Endodermal cell (in vitro differentiated cells): ENCODE measurements around the gene THNSL1. TPM values are rescaled to one million over a fixed set of nuclear protein-coding genes. Genes with fewer than 3 reads are reported as not detected.

Experiments used
- DNase-seq: peaks from one replicate; pipeline ENCODE4 v3.0.0-alpha.2; 2017
- H3K27ac ChIP-seq: 2 replicates; pipeline ENCODE4 v1.5.1; 2013; ENCODE audit warnings: mild to moderate bottlenecking, low read depth, low read length, moderate library complexity
- H3K27me3 ChIP-seq: 2 replicates; pipeline ENCODE4 v1.6.1; 2013; ENCODE audit warnings: mild to moderate bottlenecking, low read length, moderate library complexity; ENCODE audit not compliant: insufficient read depth, control insufficient read depth, poor library complexity, severe bottlenecking
- H3K36me3 ChIP-seq: 2 replicates; pipeline ENCODE4 v1.7.0; 2013; ENCODE audit warnings: mild to moderate bottlenecking, low read length, moderate library complexity; ENCODE audit not compliant: control insufficient read depth, insufficient read depth
- H3K4me1 ChIP-seq: one replicate; pipeline ENCODE4 v1.7.0; 2013; ENCODE audit warnings: low read length; ENCODE audit not compliant: control insufficient read depth, insufficient read depth
- H3K4me3 ChIP-seq: 2 replicates; pipeline ENCODE4 v1.5.1; 2013; ENCODE audit warnings: mild to moderate bottlenecking, low read length, moderate library complexity
- H3K9ac ChIP-seq: 2 replicates; pipeline ENCODE4 v1.6.1; 2013; ENCODE audit warnings: mild to moderate bottlenecking, low read length, moderate library complexity; ENCODE audit not compliant: poor library complexity, severe bottlenecking; ENCODE audit errors: extremely low read depth
- H3K9me3 ChIP-seq: 2 replicates; pipeline ENCODE4 v1.6.1; 2013; ENCODE audit warnings: mild to moderate bottlenecking, low read length, moderate library complexity; ENCODE audit not compliant: control insufficient read depth
- H3K27ac Mint-ChIP-seq: 2 replicates; pipeline ENCODE4 v1.8.0; 2020; ENCODE audit warnings: mixed read lengths
- H3K27me3 Mint-ChIP-seq: 2 replicates; pipeline ENCODE4 v1.8.0; 2021; ENCODE audit warnings: mild to moderate bottlenecking, mixed read lengths; ENCODE audit not compliant: insufficient read depth
- H3K36me3 Mint-ChIP-seq: 2 replicates; pipeline ENCODE4 v1.8.0; 2020; ENCODE audit warnings: low read depth, mixed read lengths
- H3K4me1 Mint-ChIP-seq: 2 replicates; pipeline ENCODE4 v1.8.0; 2020; ENCODE audit warnings: mixed read lengths
- H3K4me3 Mint-ChIP-seq: 2 replicates; pipeline ENCODE4 v1.8.0; 2020; ENCODE audit warnings: mild to moderate bottlenecking, moderate library complexity, mixed read lengths
- H3K9me3 Mint-ChIP-seq: 2 replicates; pipeline ENCODE4 v1.8.0; 2020; ENCODE audit warnings: mild to moderate bottlenecking, mixed read lengths
- whole genome bisulfite sequencing, 2 experiments: methylation state at CpG; one replicate each; pipeline versions ENCODE4 v1.1.5 to v1.1.7; 2013; ENCODE audit warnings: missing lambda C conversion rate in 2 of 2, mixed read lengths in 1 of 2; ENCODE audit not compliant: insufficient coverage in 1 of 2, insufficient read length in 1 of 2; 5-methylcytosine and 5-hydroxymethylcytosine counted together
- total RNA-seq, 2 donors: library from RNA; stranded (reverse); fragmentation: NEBNext Ultra II Directional in 1 of 2; extraction: Animal tissue kit (Norgen Biotek cat#: 25700) in 1 of 2; gene quantifications; 2 replicates in 1 of 2; 3 replicates in 1 of 2; pipeline ENCODE4 v1.2.1, GENCODE V29; 2021
- TF ChIP-seq, protein P1 (sequence below): fragments of 200-600 bp; sonication (generic); conservative IDR thresholded peaks from 2 replicates; pipeline ENCODE4 v1.5.0; 2021; ENCODE audit warnings: antibody characterized with exemption, mild to moderate bottlenecking

THNSL1 gene
- total RNA-seq, 2 donors from 2014 or later = 7.2 to 8.7 TPM

- H3K4me3 ChIP-seq = no peak overlapping the region
- H3K4me1 ChIP-seq = peaks cover under 1% of the 10 kb centered on the region
- H3K27me3 ChIP-seq = no peaks in the 10 kb centered on the region
- Mint-ChIP-seq H3K27ac (no peak overlapping the region), H3K4me3 (no peak overlapping the region), H3K4me1 (peaks cover 10% of the 10 kb centered on the region), H3K9me3 (no peaks in the 10 kb centered on the region), H3K27me3 (peaks cover 14% of the 10 kb centered on the region), H3K36me3 (no peaks in the 10 kb centered on the region)
- H3K27ac ChIP-seq = no peak overlapping the region
- no peaks in the 10 kb centered on the region for H3K9me3 ChIP-seq
- WGBS, 2 experiments = 95 to 100% methylated on average over 1 of the region's 1 CpG
- DNase-seq = no peak
- TF ChIP-seq, protein P1, sequence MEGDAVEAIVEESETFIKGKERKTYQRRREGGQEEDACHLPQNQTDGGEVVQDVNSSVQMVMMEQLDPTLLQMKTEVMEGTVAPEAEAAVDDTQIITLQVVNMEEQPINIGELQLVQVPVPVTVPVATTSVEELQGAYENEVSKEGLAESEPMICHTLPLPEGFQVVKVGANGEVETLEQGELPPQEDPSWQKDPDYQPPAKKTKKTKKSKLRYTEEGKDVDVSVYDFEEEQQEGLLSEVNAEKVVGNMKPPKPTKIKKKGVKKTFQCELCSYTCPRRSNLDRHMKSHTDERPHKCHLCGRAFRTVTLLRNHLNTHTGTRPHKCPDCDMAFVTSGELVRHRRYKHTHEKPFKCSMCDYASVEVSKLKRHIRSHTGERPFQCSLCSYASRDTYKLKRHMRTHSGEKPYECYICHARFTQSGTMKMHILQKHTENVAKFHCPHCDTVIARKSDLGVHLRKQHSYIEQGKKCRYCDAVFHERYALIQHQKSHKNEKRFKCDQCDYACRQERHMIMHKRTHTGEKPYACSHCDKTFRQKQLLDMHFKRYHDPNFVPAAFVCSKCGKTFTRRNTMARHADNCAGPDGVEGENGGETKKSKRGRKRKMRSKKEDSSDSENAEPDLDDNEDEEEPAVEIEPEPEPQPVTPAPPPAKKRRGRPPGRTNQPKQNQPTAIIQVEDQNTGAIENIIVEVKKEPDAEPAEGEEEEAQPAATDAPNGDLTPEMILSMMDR = no peak
- H3K36me3 ChIP-seq = no peaks in the 10 kb centered on the region
- H3K9ac ChIP-seq = no peak overlapping the region
Observed at GRCh38 chr10:25063157-25063556, 46.7 kb downstream of the THNSL1 start.

- no peak overlapping the region for H3K27ac Mint-ChIP-seq
- peaks cover 14% of the 10 kb centered on the region for H3K27me3 Mint-ChIP-seq
- WGBS, 2 experiments = 90 to 96% methylated on average over 2 to 8 of the region's 8 CpGs
Observed at GRCh38 chr10:25063644-25064043, 47.2 kb downstream of the THNSL1 start.

DNA sequence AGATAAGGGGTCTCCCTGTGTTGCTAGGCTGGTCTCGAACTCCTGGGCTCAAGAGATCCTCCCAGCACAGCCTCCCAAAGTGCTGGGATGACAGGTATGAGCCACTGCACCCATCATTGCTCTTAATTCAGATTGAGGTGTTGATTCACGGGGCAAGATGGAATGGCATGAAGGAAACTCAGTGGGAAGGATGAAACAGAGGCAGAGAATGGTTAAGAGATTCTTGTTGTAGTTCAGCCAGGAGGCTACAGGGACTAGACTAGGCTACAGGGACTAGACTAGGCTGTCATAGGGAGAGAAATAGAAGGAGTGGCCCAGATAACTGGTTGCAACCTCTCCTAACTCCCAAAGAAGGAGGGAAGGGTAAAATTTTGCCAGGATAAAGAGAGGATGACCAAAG is 48.0 kb downstream of the THNSL1 start:
- no peaks in the 10 kb centered on the region for H3K36me3 Mint-ChIP-seq
- H3K27me3 Mint-ChIP-seq = peaks cover 22% of the 10 kb centered on the region
- H3K27ac Mint-ChIP-seq = no peak overlapping the region

More at GRCh38 chr10:25063644-25064043, 47.2 kb downstream of the THNSL1 start:
- no peaks in the 10 kb centered on the region for H3K9me3 Mint-ChIP-seq
- TF ChIP-seq, protein P1 = no peak
- no peaks in the 10 kb centered on the region for H3K9me3 ChIP-seq
- H3K36me3 ChIP-seq = no peaks in the 10 kb centered on the region
- no peak overlapping the region for H3K27ac ChIP-seq
- no peak overlapping the region for H3K4me3 ChIP-seq
- DNase-seq = no peak
- peaks cover 2% of the 10 kb centered on the region for H3K4me1 ChIP-seq
- no peaks in the 10 kb centered on the region for H3K36me3 Mint-ChIP-seq
- H3K4me1 Mint-ChIP-seq = peaks cover 15% of the 10 kb centered on the region
- H3K4me3 Mint-ChIP-seq = no peak overlapping the region
- no peak overlapping the region for H3K9ac ChIP-seq
- H3K27me3 ChIP-seq = no peaks in the 10 kb centered on the region

More for the DNA sequence above, 48.0 kb downstream of the THNSL1 start:
- Histone ChIP-seq H3K4me1 (peaks cover 2% of the 10 kb centered on the region), H3K36me3 (no peaks in the 10 kb centered on the region), H3K4me3 (no peak overlapping the region), H3K27me3 (no peaks in the 10 kb centered on the region), H3K27ac (no peak overlapping the region), H3K9ac (no peak overlapping the region), H3K9me3 (no peaks in the 10 kb centered on the region)
- no peak for DNase-seq
- 90 to 92% methylated on average over 2 of the region's 2 CpGs for WGBS, 2 experiments
- Mint-ChIP-seq H3K4me1 (peaks cover 17% of the 10 kb centered on the region), H3K4me3 (no peak overlapping the region), H3K9me3 (no peaks in the 10 kb centered on the region)
- TF ChIP-seq, protein P1 = no peak
